Femur (tissue), 1 donor: ENCODE data around the gene IRX1.

Experiments used
- DNase-seq: peaks from one replicate; pipeline ENCODE4 v3.0.0-alpha.2; 2017

IRX1 gene

DNA sequence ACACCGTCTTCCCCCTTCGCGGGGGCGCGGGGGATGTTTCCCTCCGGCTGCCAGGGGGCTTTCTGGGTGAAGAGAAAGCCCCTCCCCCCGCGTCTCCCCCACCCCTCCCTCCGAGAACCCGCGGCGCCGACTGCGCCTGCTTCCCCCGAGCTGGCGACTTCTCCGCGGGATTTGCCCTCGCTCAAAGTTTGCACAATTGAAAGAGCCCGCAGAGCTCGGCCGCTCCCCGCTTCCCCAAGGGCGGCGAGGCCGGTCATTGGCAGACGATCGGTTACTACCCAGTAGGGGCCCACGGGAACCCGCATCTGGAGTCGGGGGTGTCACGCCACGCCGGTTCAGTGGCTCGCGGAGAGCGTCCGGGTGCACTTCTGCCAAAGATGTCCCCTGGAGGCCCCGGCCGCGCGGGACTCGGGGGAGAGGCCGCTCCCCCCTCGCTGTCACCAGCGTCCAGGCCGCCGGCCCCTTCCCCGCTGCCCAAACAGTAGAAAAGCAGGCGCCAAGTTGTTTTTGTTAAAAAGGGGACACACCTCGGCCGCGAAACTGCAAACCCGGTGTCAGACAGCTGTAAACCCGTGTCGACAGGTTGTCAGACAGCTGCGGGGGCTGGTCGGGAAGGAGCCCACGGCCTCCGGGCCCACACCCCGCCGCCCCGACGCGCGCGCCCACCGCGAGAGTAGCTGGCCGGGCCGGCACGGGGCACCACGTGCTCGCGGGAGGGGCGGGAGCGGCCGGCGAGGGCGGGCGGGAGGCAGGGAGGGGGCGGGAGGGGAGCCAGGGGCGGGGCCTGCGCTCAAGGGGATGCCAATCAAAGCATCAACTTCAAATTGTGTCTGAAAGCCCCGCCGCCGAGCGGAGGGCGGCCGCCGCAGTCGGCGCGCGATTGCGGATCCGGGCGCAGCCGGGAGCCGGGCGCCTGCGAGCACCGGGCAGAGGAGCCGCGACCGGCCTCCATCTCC is at the start of gene IRX1:
TSS of gene IRX1 (plus strand) at position 827 of the 956 bp plus-strand sequence. CDS start 274 bp downstream, outside the sequence.
- peak; percentile 58 for DNase-seq

DNA sequence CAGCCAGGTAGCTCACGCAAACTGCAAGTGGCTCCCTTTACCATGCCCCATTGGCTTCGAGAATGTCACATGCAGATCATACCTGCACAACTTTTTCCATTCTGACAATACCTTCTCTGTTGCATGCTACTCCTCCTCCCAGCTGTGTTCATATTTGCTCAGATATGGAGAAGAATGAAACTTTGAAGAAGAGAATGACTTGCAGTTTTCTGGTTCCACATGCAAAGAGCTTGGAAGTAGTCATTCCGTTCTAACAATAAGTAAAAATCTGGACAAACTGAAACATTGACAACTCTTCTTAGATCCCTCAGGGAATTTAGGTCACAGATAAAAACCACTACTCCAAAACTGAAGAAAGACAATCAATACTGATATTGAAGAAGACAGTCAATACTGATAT is 49.6 kb upstream of the IRX1 start:
- no peak for DNase-seq

DNA sequence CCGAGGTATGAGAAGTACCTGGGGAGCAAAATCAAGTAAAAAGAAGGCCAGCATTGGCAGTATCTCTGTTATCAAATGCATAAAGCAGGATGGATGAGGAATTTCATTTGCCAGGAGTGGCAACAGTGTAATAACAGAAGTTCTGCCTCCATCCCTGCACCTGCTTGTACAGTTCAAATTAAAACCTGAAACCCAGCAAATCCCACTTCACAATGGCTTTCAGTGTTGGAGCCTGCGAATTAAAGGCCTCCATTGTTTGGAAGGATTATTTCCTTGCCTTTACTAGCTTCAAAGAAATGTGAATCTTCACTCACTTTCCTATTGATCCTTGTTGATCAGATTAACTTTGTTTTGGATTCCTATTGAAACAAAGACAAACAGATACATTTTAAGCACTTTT is 31.5 kb upstream of the IRX1 start:
- no peak for DNase-seq

DNA sequence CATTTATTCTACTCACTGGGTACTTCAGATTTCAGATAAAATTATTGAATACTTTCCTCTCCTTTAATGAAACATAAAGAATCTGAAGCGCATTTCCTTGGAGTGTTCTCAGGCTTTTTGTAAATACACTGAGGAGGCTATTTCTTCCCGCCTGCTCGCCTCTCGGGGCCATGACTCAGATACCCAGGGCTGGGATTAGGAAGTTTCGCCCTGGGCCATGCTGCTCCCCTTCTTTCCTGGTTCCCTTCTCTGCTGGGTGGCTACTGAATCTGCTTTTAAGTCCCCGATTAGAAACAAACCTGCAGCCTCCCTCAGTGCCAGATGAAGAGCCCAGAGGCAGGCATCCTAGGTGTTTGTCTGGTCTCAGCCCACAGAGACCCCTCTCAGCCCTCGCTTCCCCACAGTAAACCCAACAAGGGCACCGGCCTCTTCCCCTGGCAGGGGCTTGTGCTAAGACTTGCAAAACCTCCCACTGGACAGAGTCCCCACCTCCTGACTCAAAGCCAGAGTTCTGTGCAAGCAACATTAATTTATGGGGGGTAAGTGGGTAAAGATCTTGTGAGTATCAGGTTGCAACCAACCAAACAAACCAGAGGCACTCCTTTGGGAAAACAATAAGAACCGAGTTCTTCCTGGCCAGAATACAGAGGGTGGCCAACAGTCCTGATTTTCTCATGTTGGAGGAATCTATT is 30.7 kb upstream of the IRX1 start:
- DNase-seq, result no peak

DNA sequence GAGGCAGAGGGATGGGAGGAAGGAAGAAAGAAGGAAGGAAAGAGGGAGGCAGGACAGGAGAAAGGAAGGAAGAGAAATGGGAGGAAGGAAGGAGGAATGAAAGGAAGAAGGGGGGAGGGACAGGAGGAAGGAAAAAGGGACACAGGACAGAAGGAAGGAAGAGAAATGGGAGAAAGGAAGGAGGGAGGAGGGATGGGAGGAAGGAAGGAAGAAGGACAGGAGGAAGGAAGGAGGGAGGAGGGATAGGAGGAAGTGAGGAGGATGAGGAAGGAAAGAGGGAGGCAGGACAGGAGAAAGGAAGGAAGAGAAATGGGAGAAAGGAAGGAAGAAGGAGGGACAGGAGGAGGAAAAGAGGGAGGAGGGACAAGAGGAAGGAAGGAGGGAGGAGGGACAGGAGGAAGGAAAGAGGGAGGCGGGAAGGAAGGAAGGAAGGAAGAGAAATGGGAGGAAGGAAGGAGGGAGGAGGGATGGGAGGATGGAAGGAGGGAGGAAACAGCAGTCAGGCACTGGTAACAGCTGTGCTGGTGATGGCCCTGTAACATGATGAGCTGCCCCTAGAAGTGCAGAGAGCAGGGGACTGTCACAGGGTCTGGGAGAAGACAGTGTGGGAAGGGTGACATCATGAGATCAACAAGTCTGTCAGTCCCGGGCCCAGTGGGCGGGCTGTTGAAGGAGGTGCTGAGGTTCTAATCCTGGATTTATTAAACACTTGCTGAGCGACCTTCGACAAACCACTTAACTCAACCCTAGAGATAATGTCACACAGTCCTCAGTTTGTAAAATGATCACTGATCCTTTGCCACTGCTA is 10.7 kb upstream of the IRX1 start:
- no peak for DNase-seq

DNA sequence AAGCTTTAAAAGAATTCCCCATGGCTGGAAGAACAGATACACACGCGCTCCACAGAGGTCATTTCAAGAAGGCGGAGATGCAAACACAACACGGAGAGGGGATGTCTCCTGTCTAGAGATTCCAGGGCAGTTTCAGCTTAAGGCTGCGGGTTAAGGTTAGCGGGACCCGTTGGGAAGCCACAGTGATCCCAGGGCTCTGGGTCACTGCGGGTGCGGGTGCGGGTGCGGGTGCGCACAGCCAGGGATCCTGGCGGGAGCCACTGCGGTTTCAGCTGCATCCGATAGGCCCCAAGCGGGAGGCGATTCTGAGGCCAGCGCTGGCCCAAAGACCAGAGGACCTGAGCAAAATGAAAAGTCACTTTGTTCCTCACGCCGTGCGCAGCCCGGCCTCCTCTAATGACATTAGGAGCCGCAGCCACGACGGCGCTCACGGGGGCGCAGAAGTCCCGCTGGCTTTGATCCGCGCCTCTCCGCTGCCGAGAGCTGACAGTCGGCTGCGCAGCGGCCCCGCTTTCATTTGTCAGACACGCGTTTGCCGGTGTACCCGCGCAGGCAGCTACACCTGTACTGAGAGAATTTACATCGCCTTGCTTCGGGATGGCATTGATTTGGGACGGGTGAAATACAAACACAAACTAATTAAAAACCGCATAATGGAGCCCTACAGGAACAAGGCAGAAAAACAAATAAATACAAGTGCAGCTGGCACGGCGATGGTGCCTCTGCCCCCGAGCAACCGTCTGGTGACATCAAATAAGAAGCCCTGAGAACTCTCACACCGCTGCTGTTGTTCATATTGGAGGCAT is 5.3 kb upstream of the IRX1 start:
- DNase-seq, result no peak

DNA sequence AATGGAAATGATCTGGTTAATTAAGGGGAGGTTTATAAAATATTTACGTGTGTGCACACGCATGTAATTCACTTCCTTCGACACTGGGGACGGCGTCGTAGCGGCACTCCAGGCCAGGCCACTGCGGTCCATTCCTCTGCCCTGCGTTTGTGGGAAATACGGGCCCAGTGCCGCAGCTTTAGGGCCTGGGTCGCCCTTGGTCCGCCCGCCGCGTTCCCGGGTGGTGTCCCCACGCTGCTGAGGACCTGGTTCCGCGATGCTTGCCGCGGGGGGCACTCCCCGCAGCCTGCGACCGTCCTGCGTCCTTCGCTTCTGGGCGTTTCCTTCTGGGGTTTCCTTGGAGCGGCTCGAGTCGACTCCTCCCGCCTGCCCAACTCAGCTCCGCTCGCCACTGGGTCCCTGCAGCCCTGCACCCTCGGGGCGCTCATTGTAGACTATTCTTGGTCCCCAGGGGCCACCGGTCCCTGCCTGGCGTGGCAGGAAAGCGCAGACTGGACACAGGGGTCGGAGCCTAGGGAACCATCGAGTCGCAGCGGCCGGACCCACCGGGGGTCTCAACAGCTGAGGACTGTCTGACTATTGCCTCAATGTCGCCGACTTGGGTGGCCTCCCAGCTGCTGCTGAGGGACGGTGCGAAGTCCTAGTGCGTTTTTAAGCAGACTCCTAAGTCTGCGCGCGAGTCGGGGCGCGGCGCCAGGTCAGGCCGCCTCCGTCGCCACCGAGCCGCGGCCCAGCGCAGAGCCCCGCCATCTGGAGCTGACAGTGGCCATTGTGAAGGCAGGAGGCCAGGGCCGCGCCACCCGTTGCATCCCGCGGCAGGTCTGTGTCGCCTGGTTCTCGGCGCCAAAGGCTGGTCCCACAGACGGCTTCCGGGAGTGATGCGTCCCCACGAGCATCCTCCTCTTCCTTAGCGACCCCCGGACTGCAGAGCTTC is 4.4 kb upstream of the IRX1 start:
- no peak for DNase-seq

DNA sequence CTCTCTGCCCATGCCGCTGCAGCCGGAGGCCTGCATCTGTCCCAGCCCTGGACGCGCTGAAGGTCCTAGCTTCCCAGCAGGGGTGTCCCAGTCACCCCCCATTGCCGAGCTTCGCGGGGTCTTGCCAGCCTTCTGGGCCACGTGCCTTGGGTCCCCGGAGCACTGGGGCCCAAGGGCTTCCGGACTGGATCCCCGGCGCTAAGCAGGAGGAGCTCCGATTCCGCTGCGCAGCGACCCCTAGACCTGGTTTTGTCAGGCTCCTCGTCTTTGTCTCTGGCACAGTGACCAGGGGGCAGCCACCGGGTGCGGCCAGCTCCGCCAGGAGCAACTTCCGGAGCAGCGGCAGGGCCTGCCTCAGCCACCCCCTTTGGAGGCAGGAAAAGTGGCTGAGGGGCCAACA is 3.3 kb upstream of the IRX1 start:
- DNase-seq, result no peak

DNA sequence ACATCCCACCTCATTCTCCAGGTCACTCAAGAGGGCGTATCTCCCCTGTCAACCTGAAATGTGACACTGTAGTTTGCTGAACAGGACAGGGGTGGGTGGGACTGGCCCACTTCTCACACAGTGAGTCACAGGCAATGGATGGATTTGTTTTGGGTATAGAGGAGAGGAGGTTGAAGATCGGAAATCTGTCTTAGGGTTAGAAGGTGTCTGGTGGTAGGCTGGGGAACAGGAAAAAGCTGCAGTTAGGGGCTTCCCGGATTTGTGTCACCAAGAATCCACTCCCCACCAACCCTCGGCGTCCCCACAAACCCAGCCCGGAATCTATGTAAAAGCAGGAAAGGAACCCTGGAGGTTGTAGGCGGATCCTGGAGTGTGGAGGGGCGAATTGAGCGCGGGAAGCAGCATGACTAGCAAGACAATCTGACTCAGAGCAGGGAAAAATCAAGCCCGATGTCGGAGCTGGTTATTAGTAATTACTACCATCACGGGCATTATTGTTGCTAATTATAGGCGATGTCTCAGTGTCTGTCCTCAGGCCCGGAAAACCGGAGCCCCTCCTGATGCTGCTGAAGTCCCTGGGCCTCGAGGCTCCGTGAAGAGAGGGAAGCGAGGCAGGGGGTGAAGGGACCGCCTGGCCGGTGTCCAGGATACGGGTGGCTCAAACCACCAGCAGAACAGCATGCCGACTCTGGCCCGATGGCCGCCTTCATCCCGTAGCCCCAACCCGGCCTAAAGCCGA is 1.7 kb upstream of the IRX1 start:
- no peak for DNase-seq

DNA sequence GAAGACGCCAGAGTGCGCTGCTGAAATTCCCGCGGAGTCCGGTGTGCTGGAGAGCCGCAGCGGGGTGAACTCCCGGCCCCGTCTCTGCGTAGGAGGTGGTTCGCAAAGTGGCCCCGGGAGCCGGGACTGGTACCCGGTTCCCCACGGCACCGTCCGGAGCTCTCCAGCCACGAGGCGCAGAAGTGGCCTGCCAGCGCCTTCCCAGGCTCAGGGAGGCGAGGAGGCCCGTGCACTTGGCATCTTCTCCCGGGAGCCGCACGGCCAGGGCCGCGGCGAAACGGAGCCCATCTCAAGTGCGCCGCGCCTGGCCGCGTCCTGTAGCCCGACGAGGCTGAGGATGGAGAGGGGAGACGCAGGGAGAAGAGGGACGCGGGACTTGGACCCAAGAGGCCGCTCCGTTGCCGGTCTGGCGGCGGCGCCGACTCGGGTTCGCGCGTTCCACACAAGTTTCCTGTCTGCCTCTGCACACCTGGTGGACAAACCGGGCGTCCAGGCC is 1.1 kb upstream of the IRX1 start:
- no peak for DNase-seq

DNA sequence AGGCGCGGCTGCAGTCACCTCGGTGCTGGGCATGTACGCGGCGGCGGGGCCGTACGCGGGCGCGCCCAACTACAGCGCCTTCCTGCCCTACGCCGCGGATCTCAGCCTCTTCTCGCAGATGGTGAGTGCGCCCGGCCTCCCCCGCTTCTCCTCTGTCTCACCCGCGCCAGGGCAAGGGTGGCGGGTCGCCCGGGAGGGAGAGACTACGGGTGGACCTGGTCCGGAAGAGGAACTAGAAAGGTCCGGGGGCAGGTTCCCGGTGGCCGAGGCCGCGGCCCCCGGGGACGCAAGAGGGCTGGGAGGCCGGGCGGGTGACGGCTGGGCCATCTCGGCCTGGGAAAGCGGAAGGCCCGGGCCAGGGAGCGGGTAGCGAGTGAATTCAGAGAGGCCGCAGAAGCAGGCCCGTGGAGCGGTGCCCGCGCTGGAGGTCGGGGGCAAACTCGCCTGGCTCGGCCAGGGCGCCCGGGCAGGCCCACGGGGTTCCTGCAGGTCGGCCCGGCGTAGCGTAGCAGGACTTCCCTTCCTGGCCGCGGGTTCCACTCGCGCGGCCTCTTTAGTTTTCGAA is 711 bp downstream of the IRX1 start:
- DNase-seq, result no peak

DNA sequence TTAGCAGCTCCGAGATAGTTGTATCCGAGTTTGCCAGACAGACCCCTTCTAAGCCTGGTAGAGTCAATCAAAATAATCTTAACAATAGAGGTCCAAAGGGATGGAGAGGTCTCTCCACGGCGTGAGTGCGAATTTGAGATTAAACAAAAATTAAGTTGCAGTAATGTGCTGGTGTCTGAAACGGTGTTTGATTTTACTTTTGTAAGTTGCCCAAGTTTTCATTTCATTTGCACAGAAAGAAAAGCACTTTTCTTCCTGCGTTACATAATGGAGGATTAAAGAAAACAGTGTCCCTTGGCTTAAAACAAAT is 1.2 kb downstream of the IRX1 start:
- no peak for DNase-seq

DNA sequence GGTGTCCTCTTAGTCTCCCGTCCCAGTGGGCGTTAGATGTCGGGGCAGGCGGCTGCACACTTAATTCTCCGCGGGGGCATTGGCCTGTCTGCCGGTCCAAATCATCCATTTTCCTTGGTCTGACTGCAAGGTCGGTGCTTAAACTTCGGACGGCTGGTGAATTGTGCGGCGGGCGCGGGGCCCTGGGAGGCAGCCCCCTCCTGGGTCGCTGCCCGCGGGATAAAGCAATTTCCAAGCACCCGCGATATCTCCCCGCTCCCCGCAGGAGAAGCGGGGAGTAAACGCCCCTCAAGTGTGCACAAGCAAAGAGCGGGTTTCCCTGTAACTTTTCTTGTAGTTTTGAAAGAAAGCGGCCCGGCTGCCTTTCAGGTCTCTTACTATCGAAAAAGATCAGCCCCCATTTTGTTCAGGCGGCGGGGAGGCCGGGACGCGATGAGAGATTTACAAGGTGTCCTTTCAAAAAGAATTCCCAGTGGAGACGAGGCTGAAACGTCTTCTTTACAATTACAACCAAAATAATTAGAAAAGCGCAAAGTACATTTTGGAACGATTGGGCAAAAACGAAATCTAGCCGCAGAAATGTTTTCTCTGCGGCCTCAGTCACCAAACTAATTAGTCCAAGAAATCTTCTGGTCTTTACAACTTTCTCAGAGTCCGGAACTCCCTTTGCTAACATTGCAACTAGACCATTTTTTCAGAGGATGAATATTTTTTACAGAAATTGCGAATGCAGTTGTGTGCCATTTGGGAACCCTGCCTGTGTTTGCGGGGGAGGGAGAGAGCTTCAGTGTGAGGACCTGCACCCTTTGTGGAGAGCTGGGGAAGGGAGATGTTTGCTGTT is 1.8 kb downstream of the IRX1 start:
- DNase-seq, result no peak

DNA sequence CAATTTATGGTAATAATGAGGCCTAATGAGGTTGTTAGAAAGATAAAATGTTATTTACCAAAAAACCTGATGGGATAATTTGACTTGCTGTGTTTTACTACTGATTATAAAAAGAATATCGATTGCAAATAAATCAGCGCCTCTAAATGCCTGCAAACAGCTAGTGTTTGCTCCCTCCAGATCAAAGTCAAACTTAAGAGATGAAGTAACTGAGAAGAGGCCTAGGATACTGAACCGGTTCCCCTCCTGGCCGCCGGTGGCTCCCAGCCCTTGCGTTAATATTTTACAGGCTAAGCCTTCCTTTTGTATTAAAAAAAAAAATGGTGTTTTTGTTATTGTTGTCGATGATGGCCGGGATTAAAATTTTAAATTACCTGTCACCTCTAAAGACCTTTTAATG is 2.6 kb downstream of the IRX1 start:
- no peak for DNase-seq

DNA sequence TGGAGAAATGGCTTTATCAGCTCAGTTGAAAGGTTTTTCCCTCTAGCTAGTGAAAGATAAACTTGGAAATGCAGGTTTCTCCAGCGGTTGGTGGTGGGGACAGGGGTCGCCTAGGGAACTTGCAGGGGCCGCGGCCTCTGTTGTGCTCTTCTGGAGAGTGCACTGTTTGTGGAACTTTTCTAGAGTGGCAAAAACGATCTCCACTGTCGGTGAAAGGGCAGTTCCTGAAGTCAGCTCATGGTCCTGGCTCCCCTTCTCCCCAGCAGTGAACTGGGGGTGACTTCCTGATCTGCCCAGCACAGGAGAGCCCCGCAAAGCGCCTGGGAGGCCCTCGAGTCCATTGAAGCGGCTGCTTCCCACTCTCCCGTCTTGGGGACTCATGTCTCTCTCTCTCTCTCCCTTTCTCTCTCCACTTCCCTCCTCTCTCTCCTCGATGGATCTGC is 3.2 kb downstream of the IRX1 start:
- no peak for DNase-seq

DNA sequence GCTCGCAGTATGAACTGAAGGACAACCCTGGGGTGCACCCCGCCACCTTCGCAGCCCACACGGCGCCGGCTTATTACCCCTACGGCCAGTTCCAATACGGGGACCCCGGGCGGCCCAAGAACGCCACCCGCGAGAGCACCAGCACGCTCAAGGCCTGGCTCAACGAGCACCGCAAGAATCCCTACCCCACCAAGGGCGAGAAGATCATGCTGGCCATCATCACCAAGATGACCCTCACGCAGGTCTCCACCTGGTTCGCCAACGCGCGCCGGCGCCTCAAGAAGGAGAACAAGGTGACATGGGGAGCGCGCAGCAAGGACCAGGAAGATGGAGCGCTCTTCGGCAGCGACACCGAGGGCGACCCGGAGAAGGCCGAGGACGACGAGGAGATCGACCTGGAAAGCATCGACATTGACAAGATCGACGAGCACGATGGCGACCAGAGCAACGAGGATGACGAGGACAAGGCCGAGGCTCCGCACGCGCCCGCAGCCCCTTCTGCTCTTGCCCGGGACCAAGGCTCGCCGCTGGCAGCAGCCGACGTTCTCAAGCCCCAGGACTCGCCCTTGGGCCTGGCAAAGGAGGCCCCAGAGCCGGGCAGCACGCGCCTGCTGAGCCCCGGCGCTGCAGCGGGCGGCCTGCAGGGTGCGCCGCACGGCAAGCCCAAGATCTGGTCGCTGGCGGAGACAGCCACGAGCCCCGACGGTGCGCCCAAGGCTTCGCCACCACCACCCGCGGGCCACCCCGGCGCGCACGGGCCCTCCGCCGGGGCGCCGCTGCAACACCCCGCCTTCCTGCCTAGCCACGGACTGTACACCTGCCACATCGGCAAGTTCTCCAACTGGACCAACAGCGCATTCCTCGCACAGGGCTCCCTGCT is 3.8 kb downstream of the IRX1 start:
- no peak for DNase-seq

DNA sequence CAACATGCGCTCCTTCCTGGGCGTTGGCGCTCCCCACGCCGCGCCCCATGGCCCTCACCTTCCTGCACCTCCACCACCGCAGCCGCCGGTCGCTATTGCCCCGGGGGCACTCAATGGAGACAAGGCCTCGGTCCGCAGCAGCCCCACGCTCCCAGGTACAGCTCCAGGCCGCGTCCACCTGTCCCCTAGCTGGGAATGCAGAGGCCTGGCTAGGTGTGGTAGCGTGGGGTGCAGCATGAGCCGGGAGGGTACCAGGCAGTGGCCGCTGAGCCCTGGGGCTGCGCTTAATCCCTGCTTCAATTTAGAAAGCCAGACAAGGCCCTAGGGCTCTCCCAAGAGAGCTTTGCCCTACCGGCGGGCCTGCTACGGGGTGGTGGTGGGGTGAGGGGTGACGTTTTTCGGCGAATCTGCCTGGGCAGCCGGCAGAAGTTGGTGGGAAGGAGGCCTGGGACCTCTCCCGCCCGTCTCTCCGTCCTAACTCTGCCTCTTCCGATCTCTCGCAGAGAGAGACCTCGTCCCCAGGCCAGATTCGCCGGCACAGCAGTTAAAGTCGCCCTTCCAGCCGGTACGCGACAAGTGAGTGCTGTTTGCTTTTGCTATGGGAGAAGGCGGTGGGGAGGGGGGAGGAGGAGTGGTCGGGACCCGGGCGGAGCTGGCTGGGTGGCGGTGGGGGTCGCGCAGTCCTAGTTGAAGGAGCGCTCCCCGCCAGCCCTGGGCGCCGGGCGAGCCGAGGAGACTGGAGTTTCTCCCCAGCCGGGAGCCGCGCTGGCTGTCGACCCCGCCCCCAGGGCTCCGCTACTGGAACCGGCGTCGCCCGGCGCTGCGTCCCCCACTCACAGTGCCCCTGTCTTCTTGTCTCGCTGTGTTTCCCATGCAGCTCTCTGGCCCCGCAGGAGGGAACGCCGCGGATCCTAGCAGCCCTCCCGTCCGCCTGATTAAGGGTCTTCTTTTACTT is 4.8 kb downstream of the IRX1 start:
- no peak for DNase-seq
